Daoy (cell line): ENCODE measurements around the gene C16orf95. TPM values are rescaled to one million over a fixed set of nuclear protein-coding genes. Genes with fewer than 3 reads are reported as not detected.
A peak's percentile ranks its signal among the peaks of the same experiment; 100 is the strongest.

Experiments used
- DNase-seq: peaks from one replicate; pipeline ENCODE4 v3.0.0-alpha.2; 2015; ENCODE audit warnings: low read depth
- total RNA-seq: library from RNA; depleted of rRNA; stranded (reverse); fragments of >200 nt; shearing (Covaris generic); gene quantifications from 2 replicates; pipeline ENCODE4 v1.2.3, GENCODE V29; 2014

C16orf95 gene
- total RNA-seq, 1 experiment from 2014 or later: 7.3 TPM

DNA sequence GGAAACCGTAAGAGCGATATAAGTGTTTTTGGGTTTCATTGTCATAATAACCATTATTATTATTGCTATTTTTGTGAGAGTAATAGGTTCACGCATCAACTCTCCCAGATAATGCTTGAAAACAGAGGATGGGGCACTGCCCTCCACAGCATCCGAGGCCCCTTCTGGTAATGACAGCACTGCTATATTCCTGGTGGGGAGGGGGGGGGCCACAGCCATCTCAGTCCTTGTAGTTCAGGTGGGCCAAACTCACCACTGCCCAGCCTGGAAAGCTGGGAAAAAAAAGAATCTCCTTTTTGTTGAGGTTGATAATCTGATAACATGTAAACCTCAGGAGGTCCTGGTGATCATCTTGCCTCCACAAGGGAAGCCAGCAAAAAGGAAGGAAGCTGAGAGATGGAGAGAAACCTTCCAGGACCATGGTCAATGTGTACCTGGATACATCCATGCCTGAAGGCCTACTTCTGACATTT, 706 bp downstream of the C16orf95 start:
- DNase-seq: no peak

- no peak for DNase-seq
These were observed 2.2 kb downstream of the C16orf95 start for GRCh38 chr16:87314990-87315420.

DNA sequence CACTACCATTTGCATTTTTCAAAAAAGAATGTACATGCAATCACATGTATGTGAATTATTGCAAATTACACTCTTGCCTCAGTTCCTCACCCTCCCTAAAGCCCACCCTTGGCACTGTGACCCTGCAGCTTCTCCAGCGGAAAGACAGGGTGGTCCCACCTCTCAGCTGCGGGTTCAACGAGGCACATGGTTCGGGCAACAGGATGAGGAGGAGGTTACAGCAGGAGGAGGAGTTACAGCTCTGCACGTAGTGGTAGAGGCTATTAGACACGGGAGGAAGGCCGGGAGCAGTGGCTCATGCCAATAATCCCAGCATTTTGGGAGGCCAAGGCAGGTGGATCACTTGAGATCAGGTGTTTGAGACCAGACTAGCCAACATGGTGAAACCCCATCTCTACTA, 5.2 kb downstream of the C16orf95 start:
- DNase-seq: no peak

- DNase-seq: no peak
These were observed 5.8 kb downstream of the C16orf95 start for GRCh38 chr16:87311387-87311786.

GRCh38 chr16:87310610-87311009, 6.6 kb downstream of the C16orf95 start:
- no peak for DNase-seq

- no peak for DNase-seq
These were observed 7.3 kb downstream of the C16orf95 start for GRCh38 chr16:87309620-87310525.

DNA sequence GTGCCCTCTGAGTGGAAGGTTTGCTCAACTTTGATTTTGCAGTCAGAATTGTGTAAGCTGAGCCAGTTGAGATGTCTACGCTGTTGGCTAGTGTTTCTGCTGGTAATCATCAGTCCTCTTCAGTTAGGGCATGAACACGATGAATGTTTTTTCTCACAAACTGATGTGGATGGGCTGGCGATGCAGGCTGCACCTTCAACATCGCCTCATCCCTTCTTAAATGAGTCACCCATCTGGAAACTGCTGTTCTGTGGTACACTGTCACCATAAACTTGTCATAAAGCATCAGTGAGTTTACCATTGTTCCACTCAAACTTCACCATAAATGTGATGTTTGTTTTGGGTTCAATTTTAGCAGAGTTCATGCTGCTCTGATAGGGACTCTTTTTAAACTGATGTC, 8.4 kb downstream of the C16orf95 start:
- DNase-seq: no peak

DNA sequence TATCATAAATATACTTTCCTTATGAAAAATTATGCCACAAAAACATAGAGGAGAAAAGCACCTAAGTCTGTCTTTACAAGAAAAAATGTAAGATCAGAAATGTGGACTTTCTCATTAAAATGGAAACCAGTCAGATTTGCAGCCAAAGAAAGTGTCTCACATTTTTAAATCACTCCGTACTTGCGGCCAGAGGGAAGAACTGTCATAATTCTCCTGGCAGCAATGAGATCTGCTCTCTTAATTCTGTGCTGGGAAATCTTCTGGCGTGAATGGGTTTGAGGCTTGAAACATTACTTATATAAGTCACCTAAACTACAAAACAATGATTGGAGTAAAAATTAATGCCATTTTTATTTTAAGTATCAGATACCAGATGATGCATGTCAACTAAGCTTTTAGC, 10.7 kb downstream of the C16orf95 start:
- DNase-seq: no peak

DNA sequence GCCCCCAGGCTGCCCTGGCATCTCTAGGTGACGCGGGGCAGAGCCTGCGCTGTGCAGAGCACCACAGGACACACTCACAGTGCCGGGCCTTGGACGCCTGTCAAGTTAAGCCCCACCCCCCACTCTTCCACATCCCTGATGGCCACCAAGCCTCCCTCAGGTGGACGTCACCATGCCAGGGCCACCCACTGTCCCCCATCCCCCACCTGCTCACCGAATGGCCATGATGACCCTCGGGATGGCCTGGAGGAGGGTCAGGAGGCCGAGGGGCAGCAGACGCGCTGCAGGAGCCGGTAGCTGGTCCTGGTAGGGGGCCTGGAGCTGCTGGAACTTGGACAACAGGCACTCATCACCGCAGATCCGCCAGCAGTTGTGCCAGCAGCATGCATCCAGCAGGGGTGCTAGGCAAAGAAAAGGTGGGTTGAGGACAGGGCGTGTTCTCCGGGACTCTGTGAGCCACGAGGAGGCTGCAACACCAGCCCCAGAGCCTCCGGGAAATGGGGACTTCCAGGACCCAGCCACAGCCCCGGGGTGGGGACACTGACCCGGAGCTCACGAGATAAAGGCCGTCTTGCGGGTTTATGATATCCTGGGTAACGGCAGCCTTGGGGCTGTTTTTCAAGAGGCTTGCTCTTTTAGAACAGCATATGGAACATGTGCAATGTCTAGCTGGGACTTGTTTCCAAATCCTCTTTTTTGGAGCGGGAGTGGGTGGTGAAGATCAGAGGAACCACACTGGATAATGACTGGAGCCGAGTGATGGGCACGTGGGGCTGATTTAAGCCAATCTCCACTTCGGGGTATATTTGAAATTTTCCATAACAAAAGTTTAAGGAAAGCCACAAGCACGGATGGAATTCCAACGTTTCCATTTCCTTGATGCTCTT, 11.4 kb downstream of the C16orf95 start:
- peak; percentile 40 for DNase-seq

GRCh38 chr16:87304951-87305350, 12.2 kb downstream of the C16orf95 start:
- DNase-seq: no peak

GRCh38 chr16:87303962-87304521, 13.2 kb downstream of the C16orf95 start:
- DNase-seq: no peak

DNA sequence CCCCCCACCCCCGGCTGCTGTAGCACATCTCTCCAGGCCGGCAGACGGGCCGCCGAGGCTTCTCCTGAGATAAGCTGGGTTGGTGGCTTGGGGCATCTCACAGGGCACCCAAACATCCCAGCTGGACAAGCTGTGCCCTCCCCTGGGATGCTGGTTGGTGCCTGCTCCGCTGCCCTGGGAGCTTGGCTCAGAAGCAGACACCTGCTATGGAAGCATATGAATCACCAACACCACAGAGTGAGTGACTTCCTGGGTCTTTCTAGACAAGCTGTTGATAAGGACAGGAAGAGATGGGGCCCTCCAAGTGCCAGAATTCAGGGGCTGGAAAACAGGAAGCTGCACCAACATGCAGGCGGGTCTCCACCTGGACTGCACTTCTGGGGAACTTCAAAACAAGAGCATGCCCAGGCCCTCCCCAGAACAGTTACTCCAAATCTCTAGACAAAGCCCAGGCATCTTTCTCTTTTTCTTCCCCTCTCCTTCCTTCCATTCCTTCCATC, 13.7 kb downstream of the C16orf95 start:
- peak; percentile 30 for DNase-seq

- no peak for DNase-seq
These were observed 18.2 kb downstream of the C16orf95 start for GRCh38 chr16:87298857-87299465.

DNA sequence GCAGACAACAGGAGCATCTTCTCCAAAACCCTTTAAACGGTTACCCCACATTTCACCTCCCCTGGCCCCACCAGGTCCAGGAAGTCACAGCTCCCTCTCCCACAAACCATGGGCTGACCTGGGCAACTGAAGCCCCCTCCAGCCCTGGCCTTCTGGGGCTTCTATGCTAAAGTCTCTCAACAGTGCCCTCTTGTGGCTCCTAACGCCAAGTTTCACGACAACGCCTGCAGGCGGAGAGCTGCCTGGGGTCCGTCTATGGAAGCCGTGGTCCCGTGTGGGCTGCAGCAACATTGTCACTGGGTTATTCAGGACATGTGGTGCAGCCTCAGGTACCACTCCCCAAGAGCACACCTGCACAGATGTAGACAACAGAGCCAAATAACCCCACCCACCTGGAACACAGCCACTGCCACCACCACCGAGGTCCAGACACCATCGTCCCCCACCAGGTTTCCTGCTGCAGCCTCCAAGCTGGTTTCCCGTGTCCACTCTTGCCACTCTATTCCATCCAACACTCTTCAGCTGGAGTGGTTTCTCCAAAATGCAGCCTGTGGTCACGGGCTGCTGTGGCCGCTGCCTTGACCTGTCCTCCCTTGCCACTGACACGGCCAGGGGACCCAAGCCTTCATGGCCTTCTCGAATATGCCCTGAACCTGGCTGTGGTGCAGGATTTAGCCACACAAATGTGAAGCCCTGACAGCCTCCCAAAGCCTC, 19.1 kb downstream of the C16orf95 start:
- peak; percentile 37 for DNase-seq

- DNase-seq: no peak
These were observed 19.8 kb downstream of the C16orf95 start for GRCh38 chr16:87297407-87297806.

- no peak for DNase-seq
These were observed 21.3 kb downstream of the C16orf95 start for GRCh38 chr16:87295661-87296531.

GRCh38 chr16:87295259-87295658, 21.9 kb downstream of the C16orf95 start:
- DNase-seq: peak; percentile 23

- DNase-seq: no peak
These were observed 23.2 kb downstream of the C16orf95 start for GRCh38 chr16:87293990-87294389.

DNA sequence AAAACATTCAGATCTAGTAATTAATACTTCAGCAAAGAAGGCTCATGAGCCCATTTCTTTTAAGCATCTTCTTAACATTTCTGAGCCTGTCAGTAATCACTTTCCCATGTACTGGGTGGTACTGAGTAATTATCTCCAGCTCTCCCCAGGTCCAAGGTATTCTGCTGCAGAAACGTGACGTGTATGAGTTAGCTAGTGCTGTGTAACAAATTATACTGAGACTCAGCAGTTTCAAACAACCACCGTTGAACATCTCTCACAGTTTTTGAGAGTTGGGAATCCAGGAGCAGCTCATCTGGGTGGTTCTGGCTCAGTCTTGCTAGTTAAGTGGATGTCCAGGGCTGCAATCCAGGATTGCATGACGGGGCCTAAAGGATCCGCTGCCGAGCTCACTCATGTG, 25.2 kb downstream of the C16orf95 start:
- DNase-seq: no peak
